ENCODE data around the gene TTLL11.

The TTLL11 gene

DNA sequence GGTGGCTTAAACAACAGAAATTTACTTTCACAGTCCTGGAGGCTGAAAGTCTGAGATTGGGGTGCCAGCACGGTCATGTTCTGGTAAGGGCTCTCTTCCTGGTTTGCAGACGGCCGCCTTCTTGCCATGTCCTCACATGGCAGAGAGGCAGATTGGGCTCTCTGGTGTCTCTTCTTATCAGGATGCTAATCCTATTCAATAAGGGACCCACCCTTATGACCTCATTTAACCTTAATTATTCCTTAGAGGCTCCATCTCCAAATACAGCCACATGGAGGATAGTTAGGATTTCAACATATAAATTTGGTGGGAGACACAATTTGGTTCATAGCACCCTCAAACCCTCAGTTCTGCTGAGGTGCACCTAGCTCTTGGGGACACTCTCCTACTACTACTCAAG, 261.2 kb downstream of the TTLL11 start:
- DNase-seq (ENCODE audit: low spot score), result no peak

DNA sequence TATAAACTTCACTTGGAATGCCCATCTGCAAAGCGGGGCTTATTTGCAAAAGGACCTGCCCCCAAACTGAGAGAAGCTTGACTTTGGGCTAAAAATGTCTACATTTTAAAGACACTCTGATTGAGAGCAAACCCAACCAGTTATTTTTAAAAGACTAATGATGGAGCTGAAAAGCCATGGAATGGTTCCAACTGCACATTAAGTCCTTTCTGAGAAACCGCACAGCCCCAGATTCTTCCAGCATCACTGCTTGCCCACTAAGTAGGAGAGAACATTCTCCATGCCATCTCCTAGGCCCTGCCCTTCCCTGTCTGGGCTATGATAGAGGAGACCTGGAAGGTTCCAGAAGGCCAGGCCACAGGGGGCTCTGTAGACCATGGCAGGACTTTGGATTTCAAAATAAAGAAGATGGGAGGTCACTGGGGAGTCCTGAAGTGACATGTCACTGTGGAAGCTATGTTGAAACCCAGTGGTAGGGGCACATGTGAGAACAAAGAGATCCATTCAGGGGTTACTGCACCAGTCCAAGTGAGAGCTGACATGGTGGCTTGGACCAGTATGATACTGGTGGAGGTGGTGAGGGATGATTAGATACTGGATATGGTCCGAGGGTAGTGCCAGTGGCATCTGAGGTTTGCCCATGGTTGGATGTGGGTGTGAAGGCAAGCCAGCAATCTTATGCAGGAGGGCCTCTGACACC, 262.5 kb downstream of the TTLL11 start:
- DNase-seq (ENCODE audit: low spot score), result no peak

DNA sequence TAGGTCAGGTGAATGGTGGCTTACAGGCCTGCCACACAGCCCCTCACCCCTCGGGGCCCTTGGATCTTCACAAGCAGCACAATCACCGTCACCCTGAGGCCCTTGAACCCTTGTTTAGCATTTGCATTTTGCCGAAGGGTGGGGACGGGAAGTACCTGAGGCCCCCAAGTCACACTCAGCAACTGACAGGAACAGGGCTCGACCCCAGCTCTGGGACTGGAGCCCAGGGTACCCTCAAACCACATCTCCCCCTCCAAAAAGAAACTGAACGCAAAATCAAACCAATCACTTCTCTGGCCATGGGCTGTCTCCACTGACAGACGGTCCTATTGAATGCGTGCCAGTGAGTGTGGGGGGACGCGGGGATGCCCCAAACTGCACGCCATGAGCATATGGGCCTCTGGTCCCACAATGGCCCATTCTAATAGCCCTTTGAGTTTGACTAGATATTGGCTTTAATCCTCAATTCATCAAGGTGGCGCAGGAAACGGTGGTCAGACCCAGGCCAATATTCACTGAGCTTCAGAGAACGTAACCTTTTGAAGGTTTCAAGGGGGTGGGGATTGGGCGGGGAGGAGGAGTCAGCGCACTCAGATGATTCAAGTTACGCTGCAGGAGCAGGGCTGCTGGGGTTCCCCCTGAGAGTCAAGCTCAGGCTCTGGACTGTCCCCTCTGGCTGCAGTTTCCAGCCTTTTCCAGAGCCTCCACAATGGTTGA, 265.7 kb downstream of the TTLL11 start:
- DNase-seq (ENCODE audit: low spot score), result no peak

DNA sequence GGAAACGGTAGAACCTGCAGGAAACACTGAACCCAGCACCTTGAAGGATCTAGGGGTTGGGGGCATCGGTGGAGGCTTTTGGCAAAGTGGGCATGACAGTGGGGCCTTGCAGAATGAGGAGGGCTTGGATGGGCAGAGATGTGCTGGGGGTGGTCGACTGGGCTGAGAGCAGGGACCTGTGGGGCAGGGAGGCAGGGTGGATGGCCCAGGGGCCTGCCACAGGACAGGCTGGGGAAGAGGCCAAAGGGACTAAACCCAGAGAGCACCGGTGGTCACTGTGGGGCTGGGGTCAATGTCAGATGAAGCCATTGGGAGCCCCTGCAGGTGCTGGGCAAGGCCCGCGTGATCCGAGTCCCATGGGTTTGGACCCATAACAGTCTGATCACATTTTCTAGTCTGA, 266.4 kb downstream of the TTLL11 start:
- DNase-seq (ENCODE audit: low spot score), result no peak

DNA sequence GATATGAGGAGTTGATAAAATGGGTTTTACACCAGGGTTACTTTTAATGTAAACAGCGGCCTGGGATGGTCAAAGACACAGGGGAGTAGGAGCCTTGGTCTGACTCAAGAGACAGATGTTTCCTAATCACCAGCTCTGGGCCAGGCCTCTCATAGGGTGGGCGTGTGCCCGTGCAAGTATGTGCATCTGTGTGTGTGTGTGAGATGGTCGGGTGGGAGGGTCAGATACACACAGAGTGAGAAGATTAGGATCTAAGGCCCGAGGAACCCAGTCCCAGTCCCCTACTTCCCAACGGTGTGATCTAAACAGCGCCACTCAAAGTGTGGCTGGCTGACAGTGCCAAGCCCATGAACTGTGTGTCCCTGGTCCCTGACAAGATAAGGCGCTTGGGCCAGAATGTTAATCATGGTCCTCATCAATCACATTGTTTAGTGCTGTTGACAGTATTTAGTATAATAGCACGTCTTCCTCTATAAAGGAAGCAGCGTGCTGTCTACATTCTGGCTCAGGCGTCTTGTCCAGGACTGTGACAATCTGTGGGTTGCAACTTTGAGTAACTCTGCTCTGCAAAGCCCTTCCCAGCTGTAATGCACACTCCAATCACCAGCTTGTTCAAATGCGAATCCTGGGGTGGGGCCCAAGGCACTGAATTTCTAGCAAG, 267.9 kb downstream of the TTLL11 start:
- no peak for DNase-seq (ENCODE audit: low spot score)

DNA sequence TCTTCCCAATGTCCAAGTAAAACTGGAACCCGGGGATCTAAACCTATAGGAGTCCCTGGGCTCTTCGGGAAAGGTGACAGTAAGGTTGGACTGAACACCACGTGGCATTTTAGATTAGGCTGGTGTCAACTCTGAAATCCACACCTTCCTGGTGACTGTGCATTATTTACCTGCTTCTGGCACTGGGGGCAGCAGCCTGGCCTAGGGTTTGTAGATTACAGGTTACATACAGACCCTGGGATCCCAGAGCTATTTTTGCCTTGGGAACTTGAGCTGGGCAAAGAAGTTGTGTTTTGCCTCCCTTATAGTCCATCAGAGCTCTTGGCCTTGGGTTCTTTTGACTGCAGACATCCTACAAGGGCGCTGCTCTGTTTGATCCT, 268.5 kb downstream of the TTLL11 start:
- DNase-seq (ENCODE audit: low spot score), result no peak

DNA sequence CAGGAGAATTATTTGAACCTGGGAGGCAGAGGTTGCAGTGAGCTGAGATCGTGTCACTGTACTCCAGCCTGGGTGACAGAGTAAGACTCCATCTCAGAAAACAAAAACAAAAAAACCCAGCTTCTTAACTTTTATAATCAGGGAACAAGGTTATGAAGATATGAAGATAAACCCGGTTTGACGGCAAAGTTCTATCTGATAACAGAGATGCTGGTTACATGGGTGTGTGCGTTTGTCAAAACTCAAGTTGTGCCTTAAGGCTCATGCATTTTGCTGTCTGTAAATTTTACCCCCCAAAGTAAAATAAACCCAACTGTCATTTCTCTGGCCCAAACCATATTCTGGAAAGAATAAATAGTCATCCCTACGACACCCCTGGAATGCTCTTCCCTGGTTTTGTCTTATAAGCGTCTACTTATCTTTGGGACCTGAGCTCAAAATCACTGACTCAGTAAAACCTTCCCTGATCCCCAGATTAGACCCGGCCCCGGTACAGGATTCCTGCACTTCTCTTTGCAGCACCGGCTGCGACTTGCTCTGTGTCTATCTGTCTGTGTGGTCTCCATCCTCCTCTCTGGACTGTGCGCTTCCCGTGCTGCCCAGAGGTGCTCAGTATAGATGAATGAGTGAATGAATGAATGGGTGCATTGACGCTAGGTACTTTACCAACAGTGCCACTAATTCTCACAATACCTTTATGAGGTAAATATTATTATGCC, 269.5 kb downstream of the TTLL11 start:
- DNase-seq (ENCODE audit: low spot score), result no peak

DNA sequence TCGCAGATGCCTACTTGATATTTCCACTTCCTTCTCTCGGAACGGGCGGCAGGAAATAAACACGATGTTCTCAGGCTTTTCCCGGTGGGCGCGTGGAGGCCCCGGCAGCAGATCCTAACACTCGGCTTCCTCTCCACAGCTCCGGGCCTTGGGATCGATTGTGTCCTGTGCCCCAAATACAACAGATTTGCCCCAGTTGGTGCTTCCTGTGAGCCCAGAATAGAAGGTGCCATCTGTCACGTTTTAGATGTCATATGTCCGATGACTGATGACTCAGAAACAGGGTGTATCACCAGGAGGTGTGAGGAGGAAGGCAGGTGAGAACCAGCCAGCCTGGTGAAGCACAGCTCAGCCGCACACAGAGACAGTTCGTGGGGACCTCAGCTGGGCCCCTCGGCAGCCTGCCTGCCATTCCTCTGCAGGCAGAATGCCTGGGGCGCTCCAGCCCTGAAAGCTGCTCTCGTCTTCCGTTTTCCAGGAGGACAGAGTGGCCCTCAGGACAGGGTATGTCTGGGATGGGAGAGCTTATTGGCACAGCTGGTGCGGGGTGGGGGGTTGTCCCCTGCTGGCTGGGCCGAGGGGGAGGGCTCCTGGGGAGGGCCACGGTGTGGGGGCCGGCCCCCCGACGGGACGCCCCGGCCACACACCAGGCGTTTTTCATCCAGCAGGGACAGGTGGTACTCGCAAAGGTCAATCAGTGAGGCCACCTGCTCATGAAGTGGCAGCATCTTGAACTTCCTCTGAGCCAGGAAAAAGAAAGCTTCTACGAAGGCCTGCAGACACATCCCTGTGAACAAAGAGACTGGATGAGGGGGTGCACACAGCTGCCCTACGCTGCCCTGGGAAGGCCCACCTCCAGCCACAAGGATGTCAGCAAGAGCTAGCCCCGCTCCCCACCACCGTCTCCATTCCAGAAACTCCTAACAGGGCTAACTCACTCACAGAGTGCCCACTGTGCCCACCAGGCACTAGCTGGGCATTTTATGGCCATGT, 270.7 kb downstream of the TTLL11 start:
- DNase-seq (ENCODE audit: low spot score), result no peak

DNA sequence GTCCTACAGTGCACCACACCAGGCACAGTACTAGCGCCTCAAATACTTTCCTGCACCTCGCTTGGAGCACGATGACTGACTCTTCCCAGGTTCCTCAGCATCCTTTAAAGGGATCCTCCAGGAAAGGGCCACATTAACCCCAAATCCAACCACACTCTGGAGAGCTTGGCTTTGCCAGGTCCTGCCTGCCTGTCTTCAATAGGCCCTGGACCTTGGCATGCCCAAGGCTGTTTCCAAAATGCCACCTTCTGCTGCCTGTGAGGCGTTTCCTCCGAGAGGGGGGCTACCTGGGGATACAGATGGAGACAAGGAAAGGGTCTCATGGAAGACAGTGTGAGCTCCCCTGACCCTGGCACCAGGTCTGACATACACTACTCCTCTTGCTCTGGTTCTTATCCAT, 271.8 kb downstream of the TTLL11 start:
- no peak for DNase-seq (ENCODE audit: low spot score)

DNA sequence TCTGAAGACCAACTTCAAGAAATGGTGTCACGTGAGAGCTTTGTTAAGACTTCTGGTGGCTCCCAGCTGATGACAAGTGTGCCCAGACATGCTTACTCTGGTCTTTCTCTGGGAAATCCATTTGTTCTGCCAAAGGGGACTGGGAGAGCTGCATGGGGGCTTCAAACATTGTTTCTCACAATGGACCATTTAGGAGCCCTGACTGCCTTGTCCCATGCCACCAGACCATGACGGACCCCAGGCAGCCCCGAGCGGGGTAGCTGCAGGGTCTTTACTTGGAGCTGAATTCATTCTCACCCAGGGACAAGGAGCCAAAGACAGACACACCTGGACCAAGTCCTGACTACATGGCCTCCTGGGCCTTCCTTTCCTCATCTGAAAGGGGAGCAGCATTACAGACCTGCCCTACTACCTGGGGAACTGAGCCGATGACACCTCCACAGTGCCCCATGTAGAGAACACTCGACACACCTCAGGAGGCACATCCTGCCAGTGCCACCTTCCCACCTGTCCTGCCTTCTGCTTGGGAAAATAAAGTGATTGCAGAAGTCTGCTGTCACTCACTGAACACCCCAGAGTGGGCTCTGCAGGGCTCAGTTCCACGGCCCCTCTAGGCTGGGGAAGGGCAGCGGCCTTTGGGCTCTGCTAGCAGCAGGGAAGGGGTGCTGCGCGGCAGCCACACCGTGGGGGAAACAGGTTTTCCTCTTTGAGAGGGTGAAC, 272.7 kb downstream of the TTLL11 start:
- DNase-seq (ENCODE audit: low spot score), result no peak

DNA sequence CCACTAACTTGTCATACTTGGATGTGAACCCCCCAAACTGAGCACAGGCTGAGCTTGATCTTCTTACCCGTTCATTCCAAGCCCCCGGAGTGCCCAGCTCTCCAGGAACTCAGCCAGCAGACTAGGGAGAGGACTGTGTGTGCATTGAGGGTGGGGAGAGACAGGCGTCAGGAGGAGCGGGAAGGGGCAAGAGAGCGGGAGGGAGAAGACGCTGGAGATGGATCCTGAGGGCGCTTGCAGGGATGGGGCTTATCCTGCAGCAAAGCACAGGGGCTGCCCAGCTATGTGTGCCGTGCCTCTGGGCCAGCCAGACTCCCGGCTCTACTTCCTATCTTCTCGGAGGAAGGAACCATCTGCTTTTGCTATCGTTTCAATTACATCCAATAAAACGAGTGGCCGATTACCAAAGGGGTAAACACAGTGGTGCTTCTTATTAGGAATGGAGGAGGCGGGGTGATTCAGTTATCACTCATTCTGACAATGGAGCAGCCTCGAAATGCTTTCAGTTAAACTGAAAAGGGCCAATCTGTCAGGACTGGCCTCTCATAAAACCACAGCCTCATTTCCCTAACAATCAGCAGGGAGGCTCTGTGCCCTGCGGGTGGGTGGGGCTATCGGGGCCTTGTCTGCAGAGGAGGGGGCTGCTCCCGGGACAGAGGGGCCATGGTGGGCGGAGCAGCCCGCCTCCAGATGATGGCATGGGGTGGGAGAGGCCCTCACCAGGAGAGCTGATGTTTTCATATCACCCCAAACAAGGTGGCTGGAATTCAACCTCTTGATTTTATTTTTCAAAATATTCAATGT, 273.5 kb downstream of the TTLL11 start:
- DNase-seq (ENCODE audit: low spot score), result peak; percentile 33

DNA sequence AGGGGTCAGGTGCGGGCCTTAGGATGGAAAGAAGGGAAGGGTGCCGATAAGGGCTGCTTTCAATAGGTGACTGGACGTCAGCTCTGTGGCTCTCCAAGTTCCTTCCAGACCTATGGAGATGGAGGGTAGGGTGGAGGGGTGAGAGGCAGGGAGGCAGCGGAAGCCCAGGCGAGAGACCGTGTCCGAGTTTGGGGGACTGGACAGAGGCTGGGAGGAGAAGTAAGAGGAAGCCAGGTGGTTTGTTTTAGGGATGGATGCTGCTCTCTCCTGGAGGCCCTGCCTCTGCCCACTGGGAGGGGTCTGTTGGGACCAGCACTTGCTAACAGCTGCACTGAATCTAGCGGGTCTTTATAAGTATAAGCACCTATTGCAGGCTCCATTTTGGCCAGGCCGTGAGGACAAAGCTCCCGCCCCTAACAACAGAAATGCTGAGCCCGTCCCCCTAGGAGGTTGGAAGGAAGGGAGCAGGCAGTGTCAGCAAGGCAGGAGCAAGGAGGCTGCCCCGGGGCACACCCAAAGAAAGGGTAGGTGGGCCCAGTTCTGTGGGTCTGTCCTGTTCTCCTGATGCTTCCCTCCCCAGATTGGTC, 274.2 kb downstream of the TTLL11 start:
- no peak for DNase-seq (ENCODE audit: low spot score)

DNA sequence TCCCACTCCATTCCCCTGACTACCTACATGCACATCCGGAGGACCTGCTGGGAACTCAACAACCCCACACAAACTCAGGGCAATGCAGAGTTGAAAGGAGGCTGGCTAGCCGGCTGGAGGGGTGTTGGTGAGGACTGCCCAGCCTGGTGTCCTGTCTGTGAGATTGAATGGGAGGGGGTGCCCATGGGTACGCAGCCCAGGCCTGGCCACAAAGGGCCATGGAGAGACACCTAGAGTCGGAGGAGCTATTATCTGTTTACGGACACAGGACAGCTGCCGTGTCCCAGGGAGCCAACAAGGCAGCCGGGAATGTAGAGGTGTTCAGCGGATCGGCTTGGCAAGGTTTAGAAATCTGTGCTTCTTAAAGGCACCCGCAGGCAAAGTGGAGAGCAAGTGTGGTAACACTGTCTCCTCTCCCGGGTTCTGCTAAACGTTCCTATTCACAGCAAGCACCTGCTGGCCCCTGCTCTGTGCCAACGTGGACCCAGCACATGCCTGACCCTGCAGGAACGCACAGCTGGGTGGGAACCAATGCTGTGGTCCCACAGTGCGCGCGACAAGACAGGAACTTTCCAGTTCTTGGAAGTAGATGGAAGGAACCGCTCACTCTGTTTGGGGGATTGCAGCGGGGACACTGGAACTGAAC, 275.0 kb downstream of the TTLL11 start:
- no peak for DNase-seq (ENCODE audit: low spot score)

DNA sequence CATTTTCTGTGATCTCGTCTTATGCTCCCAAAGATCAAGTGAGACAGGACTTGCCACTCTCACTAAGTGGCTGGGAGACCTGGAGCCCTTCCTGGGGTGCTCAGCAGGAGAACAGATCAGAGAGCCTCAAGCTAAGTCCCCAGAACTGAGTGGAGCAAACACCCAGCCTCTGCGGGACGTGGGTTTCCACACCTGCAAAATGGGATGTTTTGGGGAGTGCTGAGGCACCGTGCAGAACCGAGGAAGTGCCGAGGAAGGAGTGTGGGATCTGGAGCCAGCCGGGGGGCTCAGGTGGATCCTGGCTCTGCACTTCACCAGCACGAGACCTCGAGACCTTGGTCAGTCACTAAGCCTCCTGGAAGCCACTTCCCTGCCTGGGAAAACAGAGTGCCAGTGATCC, 275.6 kb downstream of the TTLL11 start:
- DNase-seq (ENCODE audit: low spot score), result no peak

DNA sequence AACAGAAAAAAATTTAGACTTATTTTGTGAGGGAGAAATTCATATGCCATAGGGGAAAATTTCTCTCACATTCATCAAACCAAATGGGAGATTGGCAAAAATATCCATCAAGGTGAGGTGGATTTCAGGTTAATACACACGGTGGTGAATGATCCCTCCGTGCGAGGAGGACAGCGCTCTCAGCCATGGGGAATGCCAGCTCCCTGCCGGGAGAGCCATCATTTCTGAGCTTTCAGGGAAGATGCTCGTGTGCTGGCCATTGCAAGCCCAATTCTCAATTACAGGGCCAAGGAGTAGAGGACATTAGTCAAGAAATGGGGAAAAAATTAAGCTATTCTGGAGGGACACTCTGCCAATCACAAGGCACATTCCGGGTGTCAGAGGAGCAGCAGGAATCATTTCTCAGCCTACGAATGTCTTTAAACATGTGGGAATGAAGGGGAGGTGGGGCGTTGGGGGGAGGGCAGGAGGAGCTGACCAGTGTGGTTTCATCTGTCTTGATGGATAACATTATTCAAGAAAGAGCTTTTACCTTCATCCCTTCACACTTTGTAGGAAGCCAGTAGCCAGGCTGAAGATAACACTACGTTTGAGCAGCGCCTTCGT, 276.2 kb downstream of the TTLL11 start:
- no peak for DNase-seq (ENCODE audit: low spot score)

DNA sequence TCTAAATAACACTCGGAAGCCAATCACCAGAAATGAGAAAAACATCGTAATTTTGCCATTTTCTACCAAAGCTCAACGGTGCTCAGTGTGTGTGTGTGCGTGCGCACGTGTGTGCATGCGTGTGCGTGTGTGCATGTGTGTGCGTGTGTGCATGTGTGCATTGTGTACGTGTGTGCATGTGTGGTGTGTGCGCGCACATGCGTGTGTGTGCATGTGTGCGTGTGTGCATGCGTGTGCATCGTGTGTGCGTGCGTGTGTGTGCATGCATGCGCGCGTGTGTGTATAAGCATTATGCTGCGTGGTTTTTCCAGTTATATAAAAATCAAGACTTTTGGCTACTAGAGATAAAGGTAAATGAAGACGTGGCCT, 276.7 kb downstream of the TTLL11 start:
- no peak for DNase-seq (ENCODE audit: low spot score)

DNA sequence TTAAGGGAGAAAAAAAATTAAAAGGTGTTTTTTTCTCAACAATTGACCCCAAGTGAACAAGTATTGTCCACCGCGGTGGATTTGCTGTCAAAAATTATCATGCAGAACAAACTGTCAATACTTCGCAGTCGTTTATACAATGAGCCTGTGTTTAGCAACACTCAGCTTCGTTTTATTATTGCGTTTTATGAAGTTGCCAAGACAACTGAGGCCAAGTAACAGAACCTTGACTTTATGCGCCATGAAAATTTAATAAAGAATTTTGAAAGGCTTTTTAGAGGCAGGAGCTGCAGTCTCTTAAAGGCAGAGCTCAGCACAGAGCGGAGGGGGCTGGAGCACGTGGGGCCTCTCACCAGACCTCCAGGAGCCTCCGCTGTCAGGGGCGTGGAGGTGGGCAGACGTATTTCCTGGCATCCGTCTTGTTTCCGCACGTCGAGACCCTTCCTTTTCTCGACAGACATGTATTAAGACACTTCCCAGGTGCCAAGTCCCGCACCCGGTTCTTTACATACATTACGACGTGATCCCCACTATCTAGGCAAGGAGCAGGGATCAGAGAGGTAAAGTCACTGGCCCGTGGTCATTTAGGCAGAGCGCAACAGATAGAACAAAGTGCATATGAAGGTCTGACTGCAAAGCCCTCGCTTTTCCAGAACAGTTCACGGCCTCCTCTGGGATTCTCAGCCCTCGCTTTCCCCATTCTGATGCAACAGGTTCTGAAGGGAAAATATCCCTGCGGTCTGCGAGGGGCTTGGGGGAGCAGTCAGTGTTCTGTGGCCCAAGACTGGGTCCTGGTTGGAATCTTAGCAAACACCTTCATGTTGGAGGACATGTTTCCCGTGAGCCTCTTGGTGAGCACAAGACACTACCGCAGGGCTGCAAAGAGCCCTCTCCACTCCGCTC, 277.3 kb downstream of the TTLL11 start:
- no peak for DNase-seq (ENCODE audit: low spot score)

DNA sequence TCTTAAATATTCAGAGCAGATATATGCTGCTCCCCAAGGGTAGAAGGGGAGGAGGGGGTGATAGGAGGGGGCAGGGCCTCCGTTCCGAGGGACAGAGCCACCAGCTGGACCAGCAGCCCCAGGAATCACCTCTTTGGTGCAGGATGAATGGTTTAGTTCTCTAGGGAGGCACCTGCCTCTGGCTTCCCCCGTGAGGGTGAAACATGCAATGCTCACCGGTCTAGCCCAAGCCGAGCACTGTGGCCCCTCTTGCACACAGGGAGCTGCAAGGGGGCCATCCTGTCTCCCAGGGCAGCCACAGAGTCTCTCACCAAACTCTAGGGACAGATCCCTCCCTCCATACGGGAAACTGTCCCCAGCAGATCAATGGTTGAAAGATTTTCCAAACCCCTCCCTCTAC, 278.0 kb downstream of the TTLL11 start:
- DNase-seq (ENCODE audit: low spot score), result no peak
